RWPE2 (cell line): Measurements from ENCODE around the gene CTNNA2.

Source experiments
- ATAC-seq: fragments of 200-7000 bp; cut with Tn5 transposase; 3 replicates; pipeline ENCODE4 v1.9.1; 2021; ENCODE audit warnings: low read depth
- DNase-seq: peaks from one replicate; pipeline ENCODE4 v3.0.0-alpha.2; 2020; ENCODE audit warnings: low spot score
- H3K27ac ChIP-seq: fragments of 450-650 bp; 2 replicates; pipeline ENCODE4 v1.5.1; 2017; ENCODE audit warnings: mild to moderate bottlenecking; ENCODE audit not compliant: poor library complexity, severe bottlenecking
- H3K27me3 ChIP-seq: fragments of 250-450 bp; sonication (Bioruptor Pico); 2 replicates; pipeline ENCODE4 v1.5.1; 2021; ENCODE audit warnings: mild to moderate bottlenecking, moderate library complexity; ENCODE audit not compliant: insufficient read depth, poor library complexity, severe bottlenecking
- H3K36me3 ChIP-seq: fragments of 250-450 bp; sonication (Bioruptor Pico); 2 replicates; pipeline ENCODE4 v1.5.1; 2020; ENCODE audit warnings: low read depth, mild to moderate bottlenecking, moderate library complexity
- H3K4me1 ChIP-seq: fragments of 250-450 bp; sonication (Bioruptor Pico); 2 replicates; pipeline ENCODE4 v1.5.1; 2021; ENCODE audit warnings: mild to moderate bottlenecking, moderate library complexity; ENCODE audit not compliant: insufficient read depth, poor library complexity, severe bottlenecking
- H3K4me3 ChIP-seq: fragments of 250-450 bp; sonication (Bioruptor Pico); 2 replicates; pipeline ENCODE4 v1.5.1; 2021; ENCODE audit warnings: mild to moderate bottlenecking, moderate library complexity; ENCODE audit not compliant: severe bottlenecking
- H3K9me3 ChIP-seq: fragments of 250-450 bp; sonication (Bioruptor Pico); 2 replicates; pipeline ENCODE4 v1.5.1; 2021; ENCODE audit warnings: mild to moderate bottlenecking, moderate library complexity; ENCODE audit not compliant: severe bottlenecking
- TF ChIP-seq, protein P1 (sequence below): fragments of 450-650 bp; IDR thresholded peaks from one replicate; pipeline ENCODE4 v1.5.1; 2017; ENCODE audit warnings: mild to moderate bottlenecking, moderate library complexity; ENCODE audit not compliant: poor library complexity, severe bottlenecking

The CTNNA2 gene

DNA sequence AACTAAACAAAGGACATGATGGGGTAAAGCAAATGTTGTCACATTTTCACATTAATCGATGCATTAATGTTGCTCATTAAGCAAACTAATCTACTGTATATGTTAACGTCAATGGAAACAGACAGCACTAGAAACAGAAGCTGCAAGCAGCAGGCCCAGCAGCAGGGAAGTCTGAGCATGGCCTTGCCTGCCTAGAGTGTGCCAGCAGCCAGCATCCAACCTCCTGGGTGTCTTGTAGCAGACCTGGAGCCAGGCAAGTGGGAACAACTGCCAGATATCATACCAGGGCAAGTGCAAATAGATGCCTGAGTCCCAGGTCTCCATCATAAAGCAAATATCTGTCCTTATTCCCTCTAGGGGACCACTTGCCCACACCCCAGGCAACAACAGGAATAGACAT, 472.7 kb downstream of the CTNNA2 start:
- H3K9me3 ChIP-seq = no peaks in the 10 kb centered on the region
- TF ChIP-seq, protein P1, sequence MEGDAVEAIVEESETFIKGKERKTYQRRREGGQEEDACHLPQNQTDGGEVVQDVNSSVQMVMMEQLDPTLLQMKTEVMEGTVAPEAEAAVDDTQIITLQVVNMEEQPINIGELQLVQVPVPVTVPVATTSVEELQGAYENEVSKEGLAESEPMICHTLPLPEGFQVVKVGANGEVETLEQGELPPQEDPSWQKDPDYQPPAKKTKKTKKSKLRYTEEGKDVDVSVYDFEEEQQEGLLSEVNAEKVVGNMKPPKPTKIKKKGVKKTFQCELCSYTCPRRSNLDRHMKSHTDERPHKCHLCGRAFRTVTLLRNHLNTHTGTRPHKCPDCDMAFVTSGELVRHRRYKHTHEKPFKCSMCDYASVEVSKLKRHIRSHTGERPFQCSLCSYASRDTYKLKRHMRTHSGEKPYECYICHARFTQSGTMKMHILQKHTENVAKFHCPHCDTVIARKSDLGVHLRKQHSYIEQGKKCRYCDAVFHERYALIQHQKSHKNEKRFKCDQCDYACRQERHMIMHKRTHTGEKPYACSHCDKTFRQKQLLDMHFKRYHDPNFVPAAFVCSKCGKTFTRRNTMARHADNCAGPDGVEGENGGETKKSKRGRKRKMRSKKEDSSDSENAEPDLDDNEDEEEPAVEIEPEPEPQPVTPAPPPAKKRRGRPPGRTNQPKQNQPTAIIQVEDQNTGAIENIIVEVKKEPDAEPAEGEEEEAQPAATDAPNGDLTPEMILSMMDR = no peak
- no peak overlapping the region for H3K4me3 ChIP-seq
- no peak overlapping the region for H3K27ac ChIP-seq
- H3K36me3 ChIP-seq = no peaks in the 10 kb centered on the region
- no peak for DNase-seq
- no peaks in the 10 kb centered on the region for H3K4me1 ChIP-seq
- ATAC-seq = no peak
- H3K27me3 ChIP-seq = peaks cover 8% of the 10 kb centered on the region

DNA sequence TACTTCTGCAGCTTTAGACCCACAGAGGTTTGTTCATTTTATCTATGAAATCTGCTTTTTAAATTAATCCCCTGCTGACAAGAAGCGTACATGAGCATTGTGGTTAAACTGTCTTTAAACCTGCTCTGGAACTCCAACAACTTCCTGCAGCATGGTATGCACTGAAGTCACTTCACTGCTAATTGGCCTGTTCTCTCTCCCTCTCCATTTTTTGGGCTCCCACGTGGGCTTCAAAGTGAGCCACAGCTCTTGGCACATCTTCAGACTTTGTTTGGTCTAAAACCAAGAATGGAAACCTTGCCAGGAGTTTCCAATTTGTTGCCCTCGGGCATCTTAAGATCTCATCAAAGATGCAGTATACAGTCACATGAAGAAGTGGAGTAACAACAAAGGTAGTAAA, 480.3 kb downstream of the CTNNA2 start:
- DNase-seq (no peak), ATAC-seq (no peak)
- Histone ChIP-seq H3K9me3 (no peaks in the 10 kb centered on the region), H3K4me1 (no peaks in the 10 kb centered on the region), H3K36me3 (no peaks in the 10 kb centered on the region), H3K4me3 (no peak overlapping the region), H3K27me3 (no peaks in the 10 kb centered on the region), H3K27ac (no peak overlapping the region)
- TF ChIP-seq, protein P1 = no peak

DNA sequence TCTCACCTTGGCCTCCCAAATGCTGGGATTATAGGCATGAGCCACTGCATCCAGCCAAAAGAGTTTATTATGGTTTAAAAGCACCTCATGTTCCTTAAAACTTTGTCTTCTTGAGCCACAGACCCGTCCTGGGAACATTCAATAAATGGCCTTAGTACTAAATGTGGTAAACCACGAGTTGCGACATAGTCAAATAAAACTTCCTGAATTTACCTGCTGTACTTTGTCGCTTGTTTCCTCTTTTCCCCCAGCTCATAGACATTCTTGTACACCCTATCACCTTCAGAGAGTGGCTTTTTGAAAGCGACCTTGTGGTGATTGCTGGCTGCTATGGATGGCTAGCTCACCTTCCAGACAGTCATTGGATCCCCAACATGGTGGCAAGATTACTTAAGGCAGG, 481.3 kb downstream of the CTNNA2 start:
- 0 out of 3 replicates have a peak, but pooled peaks have one; percentile 23 for ATAC-seq
- Histone ChIP-seq H3K4me1 (no peaks in the 10 kb centered on the region), H3K9me3 (no peaks in the 10 kb centered on the region), H3K36me3 (no peaks in the 10 kb centered on the region), H3K4me3 (no peak overlapping the region), H3K27ac (no peak overlapping the region), H3K27me3 (no peaks in the 10 kb centered on the region)
- TF ChIP-seq, protein P1 = no peak
- no peak for DNase-seq

DNA sequence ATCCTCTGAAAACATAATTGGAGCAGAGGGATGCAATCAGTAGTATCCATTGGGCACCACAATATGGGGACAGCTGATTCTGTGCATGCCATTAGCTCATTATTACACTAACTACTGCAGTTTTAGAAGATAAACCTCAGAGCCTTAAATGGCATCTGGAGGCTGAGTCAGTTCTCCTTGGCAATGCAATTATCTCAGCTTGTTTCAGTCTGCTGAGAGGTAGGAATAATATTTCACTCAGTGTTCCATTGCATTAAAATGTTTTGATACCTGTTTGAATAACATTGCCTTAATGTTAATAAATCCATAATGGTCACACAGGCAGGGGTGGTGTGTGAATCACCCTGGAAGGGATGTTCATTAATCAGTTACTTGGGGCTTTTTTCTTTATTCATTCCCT, 482.1 kb downstream of the CTNNA2 start:
- H3K9me3 ChIP-seq = no peaks in the 10 kb centered on the region
- no peaks in the 10 kb centered on the region for H3K36me3 ChIP-seq
- ATAC-seq (no peak), DNase-seq (no peak)
- no peak overlapping the region for H3K4me3 ChIP-seq
- H3K27me3 ChIP-seq = no peaks in the 10 kb centered on the region
- TF ChIP-seq, protein P1 = no peak
- H3K4me1 ChIP-seq = no peaks in the 10 kb centered on the region
- no peak overlapping the region for H3K27ac ChIP-seq

DNA sequence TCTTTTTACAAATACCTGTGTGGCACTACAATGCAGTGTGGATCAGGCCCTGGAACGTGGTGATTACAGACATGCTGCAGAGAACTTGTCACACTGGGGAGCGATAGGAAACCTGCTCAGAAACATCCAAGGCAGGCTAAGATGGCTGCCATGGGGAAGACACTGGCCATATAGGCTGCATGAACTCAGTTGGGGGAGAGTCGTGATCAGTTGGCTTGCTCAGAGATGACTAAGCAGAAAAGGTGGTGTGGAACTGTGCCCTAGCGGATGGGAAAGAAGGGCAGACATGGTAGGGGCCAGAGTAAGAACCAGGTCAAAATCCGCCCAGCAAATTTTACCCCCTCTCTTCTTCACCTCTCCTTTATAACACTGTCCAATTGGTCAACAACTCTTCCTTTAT, 483.9 kb downstream of the CTNNA2 start:
- Histone ChIP-seq H3K27me3 (no peaks in the 10 kb centered on the region), H3K27ac (no peak overlapping the region), H3K36me3 (no peaks in the 10 kb centered on the region), H3K9me3 (no peaks in the 10 kb centered on the region), H3K4me1 (no peaks in the 10 kb centered on the region), H3K4me3 (no peak overlapping the region)
- no peak for DNase-seq
- no peak for ATAC-seq
- TF ChIP-seq, protein P1 = no peak
